Upper lobe of left lung (tissue), 6 donors: ENCODE results near the gene MEGF9. TPM values are rescaled to one million over a fixed set of nuclear protein-coding genes. Genes with fewer than 3 reads are reported as not detected.

Experiments
- ATAC-seq, 2 donors: fragments of 200-7000 bp; cut with Tn5 transposase; one replicate each; pipeline ENCODE4 v1.9.1; 2022; ENCODE audit warnings: mild to moderate bottlenecking in 2 of 2, moderate library complexity in 2 of 2; ENCODE audit not compliant: low FRiP score in 2 of 2
- DNase-seq, 2 donors: peaks; one replicate each; pipeline ENCODE4 v3.0.0-alpha.2; 2019 to 2020
- H3K27ac ChIP-seq, 4 donors: fragments of 200-600 bp; sonication (generic); one replicate each; pipeline ENCODE4 v1.5.1; 2016 to 2019
- H3K27me3 ChIP-seq, 4 donors: fragments of 200-600 bp; sonication (generic); one replicate each; pipeline ENCODE4 v1.5.1; 2017 to 2019
- H3K36me3 ChIP-seq, 4 donors: fragments of 200-600 bp; sonication (generic); one replicate each; pipeline ENCODE4 v1.5.1; 2016 to 2019
- H3K4me1 ChIP-seq, 4 donors: fragments of 200-600 bp; sonication (generic); one replicate each; pipeline ENCODE4 v1.5.1; 2018 to 2019
- H3K4me3 ChIP-seq, 4 donors: fragments of 200-600 bp; sonication (generic); one replicate each; pipeline ENCODE4 v1.5.1; 2017 to 2019; ENCODE audit warnings: mild to moderate bottlenecking in 2 of 4, moderate library complexity in 1 of 4
- H3K9me3 ChIP-seq, 4 donors: fragments of 200-600 bp; sonication (generic); one replicate each; pipeline ENCODE4 v1.5.1; 2018 to 2019
- EP300 ChIP-seq, 4 donors: sonication (generic); formaldehyde crosslinking; IDR thresholded peaks; one replicate each; pipeline ENCODE4 v1.5.1; 2017; ENCODE audit warnings: antibody characterized with exemption in 4 of 4, control low read depth in 2 of 4
- POLR2A ChIP-seq, 4 donors: fragments of 450-650 bp; IDR thresholded peaks; one replicate each; pipeline ENCODE4 v1.5.1; 2016 to 2017; ENCODE audit warnings: antibody characterized with exemption in 4 of 4, mild to moderate bottlenecking in 2 of 4
- POLR2AphosphoS5 ChIP-seq, 2 donors: sonication (generic); formaldehyde crosslinking; IDR thresholded peaks; one replicate each; pipeline ENCODE4 v1.5.1; 2017; ENCODE audit warnings: antibody characterized with exemption in 2 of 2
- WGBS, 2 donors: methylation state at CpG; one replicate each; pipeline ENCODE4 v1.1.5; 2017 to 2018; 5-methylcytosine and 5-hydroxymethylcytosine counted together
- total RNA-seq, 6 donors: library from RNA; depleted of rRNA in 4 of 6; stranded (reverse); fragments of >200 nt in 4 of 6; gene quantifications; one replicate each; pipeline versions ENCODE4 v1.1.0 to v1.2.1, GENCODE V29; 2016 to 2021
- TF ChIP-seq, protein P1 (sequence below), 6 experiments: fragments of 450-650 bp in 4 of 6; fragments of 200-600 bp in 2 of 6; sonication (generic) in 2 of 6; IDR thresholded peaks; one replicate each; pipeline ENCODE4 v1.5.1; 2016 to 2019; ENCODE audit warnings: antibody characterized with exemption in 6 of 6
- donor health status: DM: no; HTN: no; CAD: no; lungs with moderate emphysema.
- donor health status: DM: no; HTN: yes; CAD: no; lungs with severe emphysema.

The MEGF9 gene
- total RNA-seq, 6 donors from 2014 or later: 30.4 to 130 (median 71.0) TPM

DNA sequence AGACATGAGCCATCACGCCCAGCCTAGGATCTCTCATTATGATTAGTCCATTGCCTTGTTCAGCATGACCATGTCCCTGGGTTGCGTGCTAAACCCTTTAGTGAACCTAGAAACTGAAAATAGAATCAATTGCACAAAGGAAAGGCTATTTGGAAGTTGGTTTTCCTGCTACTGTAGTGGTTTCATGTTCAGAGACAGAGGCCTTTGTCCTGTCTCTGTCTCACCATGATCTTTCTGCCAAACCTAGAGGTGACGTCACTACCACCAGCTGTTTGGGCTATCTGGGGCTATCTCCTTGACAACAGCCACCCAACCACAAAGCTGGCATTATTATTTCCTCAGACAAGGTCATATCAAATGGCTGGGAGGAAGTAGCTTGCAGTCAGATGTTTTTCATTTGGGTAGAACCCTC is 130.3 kb downstream of the MEGF9 start:
- no peaks in the 10 kb centered on the region for H3K27me3 ChIP-seq
- ATAC-seq (peak in 1 of 2 donors; percentile 42), DNase-seq (peak in 1 of 2 donors; percentile 42)
- no peak overlapping the region for H3K27ac ChIP-seq
- WGBS, 2 donors: 58 to 59% methylated on average over 3 of the region's 3 CpGs
- no peak overlapping the region for H3K4me3 ChIP-seq
- H3K4me1 ChIP-seq: peaks cover 4 to 7% (median 6%) of the 10 kb centered on the region in 4 donors
- TF ChIP-seq EP300 (IDR thresholded peaks at IDR 0.05) (no peak), POLR2AphosphoS5 (IDR thresholded peaks at IDR 0.05) (no peak), POLR2A (IDR thresholded peaks at IDR 0.05) (no peak)
- TF ChIP-seq, protein P1, sequence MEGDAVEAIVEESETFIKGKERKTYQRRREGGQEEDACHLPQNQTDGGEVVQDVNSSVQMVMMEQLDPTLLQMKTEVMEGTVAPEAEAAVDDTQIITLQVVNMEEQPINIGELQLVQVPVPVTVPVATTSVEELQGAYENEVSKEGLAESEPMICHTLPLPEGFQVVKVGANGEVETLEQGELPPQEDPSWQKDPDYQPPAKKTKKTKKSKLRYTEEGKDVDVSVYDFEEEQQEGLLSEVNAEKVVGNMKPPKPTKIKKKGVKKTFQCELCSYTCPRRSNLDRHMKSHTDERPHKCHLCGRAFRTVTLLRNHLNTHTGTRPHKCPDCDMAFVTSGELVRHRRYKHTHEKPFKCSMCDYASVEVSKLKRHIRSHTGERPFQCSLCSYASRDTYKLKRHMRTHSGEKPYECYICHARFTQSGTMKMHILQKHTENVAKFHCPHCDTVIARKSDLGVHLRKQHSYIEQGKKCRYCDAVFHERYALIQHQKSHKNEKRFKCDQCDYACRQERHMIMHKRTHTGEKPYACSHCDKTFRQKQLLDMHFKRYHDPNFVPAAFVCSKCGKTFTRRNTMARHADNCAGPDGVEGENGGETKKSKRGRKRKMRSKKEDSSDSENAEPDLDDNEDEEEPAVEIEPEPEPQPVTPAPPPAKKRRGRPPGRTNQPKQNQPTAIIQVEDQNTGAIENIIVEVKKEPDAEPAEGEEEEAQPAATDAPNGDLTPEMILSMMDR (IDR thresholded peaks at IDR 0.05): no peak
- H3K36me3 ChIP-seq: no peaks in the 10 kb centered on the region
- H3K9me3 ChIP-seq: no peaks in the 10 kb centered on the region

DNA sequence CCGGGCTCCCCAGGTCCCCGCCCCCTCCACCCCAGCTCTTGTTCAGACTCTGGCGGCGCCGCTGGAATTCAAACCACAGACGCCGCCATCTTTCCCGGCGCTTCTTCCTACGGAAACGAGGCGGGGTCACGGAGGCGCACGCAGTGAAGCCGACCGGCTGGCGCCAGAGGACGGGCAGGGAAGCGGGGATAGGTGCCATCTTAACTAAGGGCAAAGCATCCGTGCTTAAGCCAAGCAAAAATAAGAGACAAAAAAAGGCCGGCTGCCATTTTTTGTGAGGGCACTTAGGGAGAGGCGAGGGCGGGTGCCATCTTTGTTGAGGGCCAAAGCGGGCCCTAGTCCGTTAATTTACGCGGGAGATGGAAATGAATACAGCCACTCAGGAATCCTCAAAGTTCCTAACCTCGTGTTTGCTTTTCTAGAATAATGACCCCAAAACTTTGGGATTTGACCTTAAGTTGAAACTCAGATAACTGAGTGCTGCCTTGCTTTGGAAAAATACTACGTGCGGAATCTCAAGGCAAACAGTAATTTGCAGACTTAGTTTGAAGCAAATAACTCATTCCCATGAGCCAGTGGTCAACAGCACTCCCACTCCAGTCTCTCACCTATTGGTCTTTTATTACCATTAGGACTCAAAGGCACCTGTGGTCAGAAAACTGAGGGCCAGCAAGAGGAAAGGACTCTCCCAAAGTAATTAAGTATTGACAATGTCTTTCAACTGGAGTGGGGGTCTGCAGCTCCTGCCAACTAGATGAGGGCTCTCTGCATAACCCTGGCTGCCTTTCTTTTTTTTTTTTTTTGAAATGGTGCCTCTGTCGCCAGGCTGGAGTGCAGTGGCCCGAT is 134.0 kb downstream of the MEGF9 start, which contains the start of gene CDK5RAP2:
CDK5RAP2 (minus strand) TSS at position 117 of the 846 bp plus-strand sequence. CDS start 189 bp downstream, outside the sequence.
- Histone ChIP-seq H3K27ac (peak within 1 kb of the TSS; percentile 78 to 91 (median 88)), H3K4me1 (peaks cover 7 to 22% (median 14%) of the 10 kb centered on the region in 4 donors), H3K36me3 (peaks cover 0 to 2% (median 0%) of the 10 kb centered on the region in 4 donors), H3K27me3 (no peaks in the 10 kb centered on the region), H3K9me3 (no peaks in the 10 kb centered on the region), H3K4me3 (peak within 1 kb of the TSS; percentile 64 to 98 (median 90))
- 12 to 16% methylated on average over 23 to 31 of the region's 33 CpGs for WGBS, 2 donors
- peak; percentile 95 to 96 for DNase-seq
- TF ChIP-seq EP300 (IDR thresholded peaks at IDR 0.05): no peak
- peak in 1 of 4 donors; percentile 67 for TF ChIP-seq POLR2A (IDR thresholded peaks at IDR 0.05)
- peak; percentile 73 to 79 for TF ChIP-seq POLR2AphosphoS5 (IDR thresholded peaks at IDR 0.05)
- TF ChIP-seq, protein P1 (IDR thresholded peaks at IDR 0.05): no peak
- ATAC-seq: peak; percentile 98 to 99

- Histone ChIP-seq H3K27me3 (no peaks in the 10 kb centered on the region), H3K4me1 (peaks cover 7 to 22% (median 14%) of the 10 kb centered on the region in 4 donors), H3K9me3 (no peaks in the 10 kb centered on the region), H3K36me3 (peaks cover 0 to 2% (median 0%) of the 10 kb centered on the region in 4 donors), H3K27ac (peak overlapping the region; percentile 78 to 91 (median 88)), H3K4me3 (peak overlapping the region; percentile 64 to 98 (median 90))
- DNase-seq (peak in 1 of 2 donors; percentile 74), ATAC-seq (peak; percentile 14 to 77)
- WGBS, 2 donors: 9 to 14% methylated on average over 12 to 21 of the region's 31 CpGs
- peak in 1 of 2 donors; percentile 10 for TF ChIP-seq POLR2AphosphoS5 (IDR thresholded peaks at IDR 0.05)
- no peak for TF ChIP-seq POLR2A (IDR thresholded peaks at IDR 0.05)
- TF ChIP-seq, protein P1 (IDR thresholded peaks at IDR 0.05): peak in 2 of 6 experiments; percentile 4 to 15
These were observed 134.9 kb downstream of the MEGF9 start for GRCh38 chr9:120579139-120580050.

- whole genome bisulfite sequencing, 2 donors: 76 to 80% methylated on average over 2 of the region's 2 CpGs
- H3K4me3 ChIP-seq: no peak overlapping the region
- DNase-seq (no peak), ATAC-seq (no peak)
- H3K36me3 ChIP-seq: peaks cover 12 to 25% (median 15%) of the 10 kb centered on the region in 4 donors
- H3K27ac ChIP-seq: no peak overlapping the region
- no peak for TF ChIP-seq POLR2AphosphoS5 (IDR thresholded peaks at IDR 0.05)
- no peak for TF ChIP-seq POLR2A (IDR thresholded peaks at IDR 0.05)
- no peak for TF ChIP-seq EP300 (IDR thresholded peaks at IDR 0.05)
- TF ChIP-seq, protein P1 (IDR thresholded peaks at IDR 0.05): no peak
- no peaks in the 10 kb centered on the region for H3K27me3 ChIP-seq
- H3K9me3 ChIP-seq: no peaks in the 10 kb centered on the region
- H3K4me1 ChIP-seq: peaks cover 7 to 22% (median 18%) of the 10 kb centered on the region in 4 donors
These were observed 139.8 kb downstream of the MEGF9 start for GRCh38 chr9:120574473-120574872.
